ENCODE results near the gene ZDHHC12. TPM values are rescaled to one million over a fixed set of nuclear protein-coding genes. Genes with fewer than 3 reads are reported as not detected.
"Not testable (repeated sequence)": the region's sequence is repeated elsewhere in the genome, so short reads cannot be mapped to it uniquely, and the experiment has no call there.

Gene ZDHHC12
- total RNA-seq, 1 donor, result 19.6 TPM

- H3K27me3 ChIP-seq (ENCODE audit: insufficient read depth, low read length), result no peaks in the 10 kb centered on the region
- H3K9me3 ChIP-seq (ENCODE audit: low read depth, low read length), result no peaks in the 10 kb centered on the region
- peaks cover 15% of the 10 kb centered on the region for H3K4me1 ChIP-seq (ENCODE audit: insufficient read depth, low read length)
- H3K4me3 ChIP-seq (ENCODE audit: low read length), result no peak overlapping the region
Measured at GRCh38 chr9:128706045-128706444, 17.9 kb downstream of the ZDHHC12 start.

- no peaks in the 10 kb centered on the region for H3K27me3 ChIP-seq (ENCODE audit: insufficient read depth, low read length)
- H3K4me3 ChIP-seq (ENCODE audit: low read length), result no peak overlapping the region
- peaks cover 15% of the 10 kb centered on the region for H3K4me1 ChIP-seq (ENCODE audit: insufficient read depth, low read length)
- no peaks in the 10 kb centered on the region for H3K9me3 ChIP-seq (ENCODE audit: low read depth, low read length)
Measured at GRCh38 chr9:128705051-128705965, 18.6 kb downstream of the ZDHHC12 start.

GRCh38 chr9:128704356-128704670 lies 19.6 kb downstream of the ZDHHC12 start:
- no peak overlapping the region for H3K4me3 ChIP-seq (ENCODE audit: low read length)
- H3K9me3 ChIP-seq (ENCODE audit: low read depth, low read length), result no peaks in the 10 kb centered on the region
- H3K27me3 ChIP-seq (ENCODE audit: insufficient read depth, low read length), result no peaks in the 10 kb centered on the region
- peaks cover 15% of the 10 kb centered on the region for H3K4me1 ChIP-seq (ENCODE audit: insufficient read depth, low read length)

- peaks cover 15% of the 10 kb centered on the region for H3K4me1 ChIP-seq (ENCODE audit: insufficient read depth, low read length)
- no peaks in the 10 kb centered on the region for H3K9me3 ChIP-seq (ENCODE audit: low read depth, low read length)
- no peaks in the 10 kb centered on the region for H3K27me3 ChIP-seq (ENCODE audit: insufficient read depth, low read length)
- H3K4me3 ChIP-seq (ENCODE audit: low read length), result no peak overlapping the region
Measured at GRCh38 chr9:128703616-128704355, 20.1 kb downstream of the ZDHHC12 start.

GRCh38 chr9:128702949-128703615 lies 20.8 kb downstream of the ZDHHC12 start:
- Histone ChIP-seq H3K27me3 (ENCODE audit: insufficient read depth, low read length) (no peaks in the 10 kb centered on the region), H3K4me1 (ENCODE audit: insufficient read depth, low read length) (peaks cover 15% of the 10 kb centered on the region), H3K9me3 (ENCODE audit: low read depth, low read length) (no peaks in the 10 kb centered on the region), H3K4me3 (ENCODE audit: low read length) (peak overlapping the region; percentile 54)

- no peaks in the 10 kb centered on the region for H3K9me3 ChIP-seq (ENCODE audit: low read depth, low read length)
- H3K4me1 ChIP-seq (ENCODE audit: insufficient read depth, low read length), result peaks cover 15% of the 10 kb centered on the region
- H3K4me3 ChIP-seq (ENCODE audit: low read length), result peak within 1 kb of the TSS; percentile 54
- H3K27me3 ChIP-seq (ENCODE audit: insufficient read depth, low read length), result no peaks in the 10 kb centered on the region
Measured at GRCh38 chr9:128702445-128702948, 21.4 kb downstream of the ZDHHC12 start, which contains the start of gene PKN3. PKN3 (plus strand) TSS chr9:128702503; CDS start chr9:128702916, 413 bp downstream.

GRCh38 chr9:128701227-128701854 lies 22.6 kb downstream of the ZDHHC12 start:
- Histone ChIP-seq H3K27me3 (ENCODE audit: insufficient read depth, low read length) (no peaks in the 10 kb centered on the region), H3K9me3 (ENCODE audit: low read depth, low read length) (no peaks in the 10 kb centered on the region), H3K4me1 (ENCODE audit: insufficient read depth, low read length) (peaks cover 15% of the 10 kb centered on the region), H3K4me3 (ENCODE audit: low read length) (no peak overlapping the region)

- H3K4me3 ChIP-seq (ENCODE audit: low read length); H3K27me3 ChIP-seq (ENCODE audit: insufficient read depth, low read length); H3K9me3 ChIP-seq (ENCODE audit: low read depth, low read length): not testable (repeated sequence)
- peaks cover 15% of the 10 kb centered on the region for H3K4me1 ChIP-seq (ENCODE audit: insufficient read depth, low read length)
Measured at GRCh38 chr9:128699096-128699795, 24.7 kb downstream of the ZDHHC12 start.

- H3K4me3 ChIP-seq (ENCODE audit: low read length), result no peak overlapping the region
- no peaks in the 10 kb centered on the region for H3K27me3 ChIP-seq (ENCODE audit: insufficient read depth, low read length)
- no peaks in the 10 kb centered on the region for H3K9me3 ChIP-seq (ENCODE audit: low read depth, low read length)
- peaks cover 8% of the 10 kb centered on the region for H3K4me1 ChIP-seq (ENCODE audit: insufficient read depth, low read length)
Measured at GRCh38 chr9:128696923-128697707, 26.8 kb downstream of the ZDHHC12 start.

- Histone ChIP-seq H3K9me3 (ENCODE audit: low read depth, low read length) (no peaks in the 10 kb centered on the region), H3K4me3 (ENCODE audit: low read length) (no peak overlapping the region), H3K27me3 (ENCODE audit: insufficient read depth, low read length) (no peaks in the 10 kb centered on the region)
Measured at GRCh38 chr9:128694344-128694743, 29.6 kb downstream of the ZDHHC12 start.

GRCh38 chr9:128693738-128694137 lies 30.2 kb downstream of the ZDHHC12 start:
- H3K4me3 ChIP-seq (ENCODE audit: low read length), result not testable (repeated sequence)

More at GRCh38 chr9:128694344-128694743, 29.6 kb downstream of the ZDHHC12 start:
- H3K4me1 ChIP-seq (ENCODE audit: insufficient read depth, low read length), result peaks cover 14% of the 10 kb centered on the region

GRCh38 chr9:128690684-128691034 lies 33.3 kb downstream of the ZDHHC12 start:
- Histone ChIP-seq H3K4me3 (ENCODE audit: low read length) (peak overlapping the region; percentile 70), H3K27me3 (ENCODE audit: insufficient read depth, low read length) (no peaks in the 10 kb centered on the region), H3K4me1 (ENCODE audit: insufficient read depth, low read length) (peaks cover 44% of the 10 kb centered on the region), H3K9me3 (ENCODE audit: low read depth, low read length) (no peaks in the 10 kb centered on the region)

More at GRCh38 chr9:128693738-128694137, 30.2 kb downstream of the ZDHHC12 start:
- H3K27me3 ChIP-seq (ENCODE audit: insufficient read depth, low read length); H3K9me3 ChIP-seq (ENCODE audit: low read depth, low read length): not testable (repeated sequence)
- H3K4me1 ChIP-seq (ENCODE audit: insufficient read depth, low read length), result peaks cover 14% of the 10 kb centered on the region

GRCh38 chr9:128689820-128690683 lies 33.9 kb downstream of the ZDHHC12 start:
- H3K27me3 ChIP-seq (ENCODE audit: insufficient read depth, low read length), result no peaks in the 10 kb centered on the region
- no peaks in the 10 kb centered on the region for H3K9me3 ChIP-seq (ENCODE audit: low read depth, low read length)
- H3K4me1 ChIP-seq (ENCODE audit: insufficient read depth, low read length), result peaks cover 51% of the 10 kb centered on the region
- H3K4me3 ChIP-seq (ENCODE audit: low read length), result peak overlapping the region; percentile 70
